Duodenal mucosa (tissue), 2 donors: Measurements from ENCODE around the gene USP40.

ENCODE experiments used
- H3K27ac ChIP-seq: one replicate; pipeline ENCODE4 v1.7.0; 2013; ENCODE audit warnings: low read depth, low read length
- H3K27me3 ChIP-seq, 2 donors: one replicate each; pipeline ENCODE4 v1.7.0; 2013; ENCODE audit warnings: low read length in 2 of 2, control low read depth in 1 of 2; ENCODE audit not compliant: insufficient read depth in 2 of 2, control insufficient read depth in 1 of 2
- H3K36me3 ChIP-seq, 2 donors: one replicate each; pipeline ENCODE4 v1.7.0; 2013; ENCODE audit warnings: low read length in 2 of 2, control low read depth in 1 of 2; ENCODE audit not compliant: insufficient read depth in 2 of 2, control insufficient read depth in 1 of 2
- H3K4me1 ChIP-seq, 2 donors: one replicate each; pipeline ENCODE4 v1.7.0; 2013; ENCODE audit warnings: low read length in 2 of 2, control low read depth in 1 of 2; ENCODE audit not compliant: insufficient read depth in 2 of 2, control insufficient read depth in 1 of 2
- H3K4me3 ChIP-seq, 2 donors: one replicate each; pipeline ENCODE4 v1.7.0; 2013; ENCODE audit warnings: low read length in 2 of 2, low read depth in 1 of 2
- H3K9ac ChIP-seq, 2 donors: one replicate each; pipeline ENCODE4 v1.7.0; 2013; ENCODE audit warnings: low read length in 2 of 2, low read depth in 1 of 2
- H3K9me3 ChIP-seq, 2 donors: one replicate each; pipeline ENCODE4 v1.7.0; 2013; ENCODE audit warnings: low read length in 2 of 2, control low read depth in 1 of 2; ENCODE audit not compliant: control insufficient read depth in 1 of 2

The USP40 gene

DNA sequence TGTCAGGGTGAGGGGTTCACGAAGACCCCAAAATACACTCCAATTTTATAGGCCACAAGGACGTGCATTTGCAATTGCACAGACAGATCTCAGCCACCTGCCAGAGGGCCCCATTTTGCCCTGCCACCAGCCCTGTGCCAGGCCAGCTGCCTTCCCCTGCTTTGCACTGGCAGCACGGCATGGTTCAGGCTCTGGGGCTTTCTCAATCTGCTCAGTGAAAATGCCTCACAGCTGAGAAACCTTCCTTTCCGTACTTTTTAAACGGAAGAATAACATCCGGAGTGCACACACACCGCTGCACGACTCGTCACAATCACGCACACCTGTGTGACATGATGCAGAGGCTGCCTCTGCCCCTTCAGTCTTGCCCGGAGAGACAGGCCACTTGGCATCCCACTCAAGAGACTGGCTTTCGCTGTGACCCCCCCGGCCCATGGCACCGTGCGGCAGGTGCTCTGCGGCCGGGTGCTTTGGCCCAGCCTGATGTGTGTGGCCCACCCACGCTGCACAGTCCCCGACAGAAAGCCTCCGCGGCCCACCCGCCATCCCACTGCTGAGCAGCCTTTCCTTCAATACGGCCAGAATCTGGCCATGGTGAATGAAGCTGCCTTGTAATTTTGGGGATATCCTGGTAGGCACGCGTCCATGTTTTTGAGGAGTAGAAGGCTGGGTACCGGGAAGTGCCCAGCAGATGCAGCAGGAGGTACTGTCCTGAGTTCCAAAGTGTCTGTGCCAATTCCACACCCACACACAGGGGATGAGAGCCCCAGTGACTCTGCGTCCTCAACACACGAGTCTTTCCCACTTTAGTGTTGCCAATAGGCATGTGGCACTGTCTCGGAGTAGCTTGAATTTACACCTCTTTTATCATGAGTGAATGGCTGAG is 88.8 kb downstream of the USP40 start:
- peaks cover 4% of the 10 kb centered on the region in 2 donors for H3K4me1 ChIP-seq
- no peak overlapping the region for H3K9ac ChIP-seq
- peaks cover 17 to 53% of the 10 kb centered on the region in 2 donors for H3K36me3 ChIP-seq
- H3K9me3 ChIP-seq = no peaks in the 10 kb centered on the region
- no peak overlapping the region for H3K27ac ChIP-seq
- H3K27me3 ChIP-seq = no peaks in the 10 kb centered on the region
- H3K4me3 ChIP-seq = no peak overlapping the region

GRCh38 chr2:233476651-233477547 is 89.7 kb downstream of the USP40 start:
- H3K4me1 ChIP-seq = peaks cover 4% of the 10 kb centered on the region in 2 donors
- no peaks in the 10 kb centered on the region for H3K9me3 ChIP-seq
- H3K9ac ChIP-seq = no peak overlapping the region
- no peaks in the 10 kb centered on the region for H3K27me3 ChIP-seq
- H3K27ac ChIP-seq = no peak overlapping the region
- no peak overlapping the region for H3K4me3 ChIP-seq
- peaks cover 14 to 58% of the 10 kb centered on the region in 2 donors for H3K36me3 ChIP-seq

- Histone ChIP-seq H3K27ac (no peak overlapping the region), H3K9ac (no peak overlapping the region), H3K9me3 (no peaks in the 10 kb centered on the region)
Observed at GRCh38 chr2:233476063-233476410, 90.5 kb downstream of the USP40 start.

GRCh38 chr2:233474308-233475160 is 92.0 kb downstream of the USP40 start:
- Histone ChIP-seq H3K4me3 (no peak overlapping the region), H3K4me1 (peaks cover 4 to 10% of the 10 kb centered on the region in 2 donors), H3K27ac (peak overlapping the region; percentile 60), H3K27me3 (no peaks in the 10 kb centered on the region), H3K9ac (no peak overlapping the region), H3K9me3 (no peaks in the 10 kb centered on the region), H3K36me3 (peaks cover 21 to 61% of the 10 kb centered on the region in 2 donors)

More at GRCh38 chr2:233476063-233476410, 90.5 kb downstream of the USP40 start:
- H3K4me3 ChIP-seq = no peak overlapping the region
- H3K4me1 ChIP-seq = peaks cover 4% of the 10 kb centered on the region in 2 donors
- peaks cover 14 to 54% of the 10 kb centered on the region in 2 donors for H3K36me3 ChIP-seq
- H3K27me3 ChIP-seq = no peaks in the 10 kb centered on the region

DNA sequence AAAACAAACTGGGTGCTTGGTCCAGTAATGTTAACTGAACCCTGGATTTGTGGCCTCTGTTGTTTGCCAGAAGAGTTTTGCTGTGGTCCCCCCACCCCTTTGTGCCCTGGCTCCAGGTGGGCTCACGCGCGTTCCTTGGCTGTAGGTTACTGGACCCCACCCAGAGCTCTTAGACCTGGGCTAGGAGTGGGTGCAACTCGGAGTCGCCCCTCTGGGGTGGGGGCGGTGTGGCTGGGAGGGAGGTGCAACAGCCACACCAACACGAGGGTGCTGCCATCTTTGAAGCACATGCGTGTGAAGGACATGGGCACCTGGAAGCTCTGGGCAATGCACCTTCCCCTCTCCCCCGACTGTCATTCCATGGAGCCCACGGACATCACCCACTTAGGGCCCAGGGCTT is 92.7 kb downstream of the USP40 start:
- Histone ChIP-seq H3K4me3 (no peak overlapping the region), H3K27me3 (no peaks in the 10 kb centered on the region), H3K9ac (no peak overlapping the region), H3K27ac (peak overlapping the region; percentile 60), H3K4me1 (peaks cover 4 to 10% of the 10 kb centered on the region in 2 donors), H3K36me3 (peaks cover 24 to 64% of the 10 kb centered on the region in 2 donors), H3K9me3 (no peaks in the 10 kb centered on the region)

DNA sequence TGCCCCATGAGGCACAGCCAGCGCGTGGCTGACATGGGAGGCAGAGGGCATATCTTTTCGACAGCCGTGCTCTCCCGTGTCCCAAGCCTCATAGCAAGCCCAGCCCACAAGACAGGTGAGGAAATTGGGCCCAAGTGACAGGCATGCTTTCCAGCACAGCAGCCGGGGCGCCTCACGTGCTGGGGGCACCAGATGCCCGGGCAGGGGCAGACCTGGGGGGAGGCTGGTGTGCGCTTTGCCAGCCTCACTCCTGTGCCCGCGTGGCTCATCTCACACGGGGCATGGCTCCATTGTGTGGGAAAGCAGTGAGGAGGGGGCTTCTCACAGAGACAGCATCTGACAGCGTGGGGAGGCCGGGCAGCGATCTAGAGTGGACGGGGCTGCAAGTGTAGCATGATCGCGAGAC is 93.2 kb downstream of the USP40 start:
- Histone ChIP-seq H3K4me3 (no peak overlapping the region), H3K27me3 (no peaks in the 10 kb centered on the region), H3K4me1 (peaks cover 4 to 10% of the 10 kb centered on the region in 2 donors), H3K9ac (no peak overlapping the region), H3K27ac (no peak overlapping the region), H3K36me3 (peaks cover 25 to 64% of the 10 kb centered on the region in 2 donors), H3K9me3 (no peaks in the 10 kb centered on the region)

DNA sequence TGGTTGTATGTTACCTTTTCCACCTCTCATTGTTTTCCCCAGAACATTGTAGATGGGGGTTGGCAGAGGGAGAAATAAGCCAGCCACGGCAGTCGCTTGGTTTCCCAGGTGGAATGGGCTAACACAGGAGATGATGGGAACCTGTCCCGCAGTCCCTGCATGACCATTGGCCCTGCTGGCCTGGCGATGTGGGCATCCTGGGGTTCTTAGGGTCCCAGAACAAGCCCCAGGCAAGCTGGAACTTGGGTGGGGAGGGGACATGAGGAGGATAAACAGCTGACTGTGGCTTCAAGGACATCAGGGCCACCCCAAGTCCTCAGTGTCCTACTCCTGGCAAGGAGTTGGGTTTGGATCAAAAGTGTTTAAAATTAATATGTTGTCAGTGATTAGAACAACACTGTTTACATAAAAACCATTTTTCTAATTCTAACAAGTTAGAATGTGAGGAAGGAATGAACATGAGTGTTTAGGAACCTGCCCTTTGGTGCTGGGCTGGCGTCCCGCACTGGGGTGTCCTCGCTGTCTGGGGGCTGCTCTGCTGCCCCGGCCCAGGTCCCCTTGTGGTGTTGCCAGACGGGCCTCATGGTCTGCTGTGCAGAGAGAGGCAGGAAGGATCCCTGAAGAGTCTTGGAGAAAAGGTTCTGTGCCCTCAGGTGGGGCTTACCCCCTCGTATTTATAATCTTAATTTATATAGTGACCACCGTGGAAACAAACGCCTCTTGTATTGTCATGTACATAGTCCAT is 95.1 kb downstream of the USP40 start:
- Histone ChIP-seq H3K4me3 (no peak overlapping the region), H3K36me3 (peaks cover 31 to 69% of the 10 kb centered on the region in 2 donors), H3K9me3 (no peaks in the 10 kb centered on the region), H3K4me1 (peaks cover 4 to 10% of the 10 kb centered on the region in 2 donors), H3K27ac (no peak overlapping the region), H3K9ac (no peak overlapping the region), H3K27me3 (no peaks in the 10 kb centered on the region)

DNA sequence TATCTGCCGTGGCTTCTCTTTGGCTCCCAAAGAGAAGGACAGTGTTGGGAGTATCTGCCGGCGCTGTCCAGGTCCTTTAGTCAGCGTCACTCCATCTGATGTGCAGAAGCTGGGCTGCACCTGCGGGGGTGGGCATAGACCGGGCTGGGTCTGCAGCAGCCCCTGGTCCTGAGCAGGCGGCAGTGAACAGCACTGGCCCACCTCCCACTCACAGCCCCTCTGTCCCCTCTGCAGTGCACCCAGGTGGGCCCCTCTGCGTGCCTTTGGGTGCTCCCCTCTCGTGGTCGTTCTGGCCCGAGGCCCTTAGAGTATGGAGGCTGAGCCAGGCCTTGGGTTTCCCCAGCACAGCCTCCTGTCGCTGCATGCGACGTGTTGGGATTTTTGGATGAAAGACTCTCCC is 95.7 kb downstream of the USP40 start:
- Histone ChIP-seq H3K27ac (no peak overlapping the region), H3K9me3 (no peaks in the 10 kb centered on the region), H3K4me1 (peaks cover 4 to 10% of the 10 kb centered on the region in 2 donors), H3K36me3 (peaks cover 35 to 68% of the 10 kb centered on the region in 2 donors), H3K4me3 (no peak overlapping the region), H3K9ac (no peak overlapping the region), H3K27me3 (no peaks in the 10 kb centered on the region)

DNA sequence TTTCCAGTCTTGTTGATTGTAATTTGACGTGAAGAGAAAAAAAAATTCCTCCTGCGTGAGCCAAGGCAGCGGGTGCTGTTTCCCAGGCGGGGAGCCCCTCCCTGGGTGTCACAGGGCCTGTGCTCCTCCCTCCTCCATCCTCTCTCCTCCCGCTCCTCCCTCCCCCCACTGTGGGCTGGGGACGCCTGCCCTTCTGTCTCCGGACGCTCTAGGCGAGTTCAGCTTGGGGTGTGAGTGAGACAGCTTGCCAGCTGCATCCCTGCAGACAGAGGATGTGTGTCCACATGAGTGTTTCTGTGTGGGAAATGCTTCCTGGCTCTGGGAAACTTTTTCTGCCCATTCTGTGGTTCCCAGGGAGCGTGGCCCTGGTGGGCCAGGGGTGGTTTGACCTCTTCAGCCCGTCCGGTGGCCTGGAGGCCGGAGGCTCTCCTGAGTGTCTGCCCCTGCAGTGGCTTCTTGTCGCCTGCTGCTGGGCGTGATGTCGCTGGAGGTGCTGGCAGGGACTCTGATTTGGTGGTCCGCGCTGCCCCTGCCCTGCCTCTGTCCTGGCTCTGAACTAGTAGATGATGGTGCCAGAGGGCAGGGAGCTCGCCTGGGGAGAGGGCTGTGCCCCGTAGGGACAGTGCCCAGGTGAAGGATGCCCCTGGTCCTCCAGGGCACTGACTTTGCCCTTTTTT is 96.4 kb downstream of the USP40 start:
- H3K4me3 ChIP-seq = no peak overlapping the region
- peaks cover 35 to 66% of the 10 kb centered on the region in 2 donors for H3K36me3 ChIP-seq
- H3K27me3 ChIP-seq = no peaks in the 10 kb centered on the region
- H3K4me1 ChIP-seq = peaks cover 4 to 10% of the 10 kb centered on the region in 2 donors
- H3K27ac ChIP-seq = peak overlapping the region; percentile 36
- H3K9me3 ChIP-seq = no peaks in the 10 kb centered on the region
- H3K9ac ChIP-seq = peak overlapping the region in 1 of 2 donors; percentile 25
